Parathyroid adenoma (tissue), 2 donors: ENCODE measurements around the gene GRIK1.

Experiments
- H2AFZ ChIP-seq: fragments of 300-600 bp; sonication (generic); one replicate; pipeline ENCODE4 v1.7.0; 2017; ENCODE audit warnings: antibody characterized with exemption, mild to moderate bottlenecking
- H3K27ac ChIP-seq: fragments of 300-600 bp; sonication (generic); one replicate; pipeline ENCODE4 v1.7.0; 2017
- H3K27me3 ChIP-seq: fragments of 300-600 bp; sonication (generic); one replicate; pipeline ENCODE4 v1.7.0; 2017; ENCODE audit warnings: low read length; ENCODE audit not compliant: control insufficient read depth, insufficient read depth
- H3K36me3 ChIP-seq: fragments of 300-600 bp; sonication (generic); one replicate; pipeline ENCODE4 v1.7.0; 2017; ENCODE audit warnings: low read length; ENCODE audit not compliant: control insufficient read depth, insufficient read depth
- H3K4me1 ChIP-seq: fragments of 300-600 bp; sonication (generic); one replicate; pipeline ENCODE4 v1.7.0; 2017; ENCODE audit warnings: control low read depth
- H3K4me2 ChIP-seq: fragments of 300-600 bp; sonication (generic); one replicate; pipeline ENCODE4 v1.7.0; 2017; ENCODE audit warnings: low read length
- H3K4me3 ChIP-seq: fragments of 300-600 bp; sonication (generic); one replicate; pipeline ENCODE4 v1.7.0; 2017; ENCODE audit warnings: low read depth, low read length
- H3K79me2 ChIP-seq: fragments of 300-600 bp; sonication (generic); one replicate; pipeline ENCODE4 v1.7.0; 2017; ENCODE audit warnings: control low read depth
- H3K9ac ChIP-seq: fragments of 300-600 bp; sonication (generic); one replicate; pipeline ENCODE4 v1.7.0; 2017; ENCODE audit warnings: mild to moderate bottlenecking
- H3K9me3 ChIP-seq: fragments of 300-600 bp; sonication (generic); one replicate; pipeline ENCODE4 v1.7.0; 2017; ENCODE audit warnings: low read length; ENCODE audit not compliant: control insufficient read depth
- TF ChIP-seq, protein P1 (sequence below): fragments of 300-600 bp; sonication (generic); IDR thresholded peaks from one replicate; pipeline ENCODE4 v1.7.0; 2017; ENCODE audit warnings: antibody characterized with exemption, mild to moderate bottlenecking
- donor health status: primary hyperparathyroidism.

GRIK1 gene

DNA sequence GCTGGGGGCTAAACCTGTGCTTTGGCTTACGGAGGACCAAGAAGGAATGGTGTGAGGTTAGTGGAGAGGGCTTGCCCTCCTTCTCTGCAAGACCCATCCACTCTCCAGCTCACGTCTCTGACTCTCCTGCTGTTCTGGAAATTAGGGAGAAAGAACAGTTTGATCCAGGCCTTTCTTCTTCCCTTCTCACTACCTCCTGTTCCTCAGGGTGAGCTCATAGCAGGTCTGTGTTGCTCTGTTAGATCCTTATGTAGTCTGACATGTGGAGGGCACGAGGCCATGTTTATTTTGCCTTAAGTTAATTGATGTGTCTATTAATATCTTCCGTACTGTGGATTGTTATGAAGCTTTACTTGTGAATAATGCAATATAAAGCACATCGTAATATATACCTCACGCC is 315.0 kb downstream of the GRIK1 start:
- no peak overlapping the region for H2AFZ ChIP-seq
- H3K4me1 ChIP-seq, result no peaks in the 10 kb centered on the region
- TF ChIP-seq, protein P1, sequence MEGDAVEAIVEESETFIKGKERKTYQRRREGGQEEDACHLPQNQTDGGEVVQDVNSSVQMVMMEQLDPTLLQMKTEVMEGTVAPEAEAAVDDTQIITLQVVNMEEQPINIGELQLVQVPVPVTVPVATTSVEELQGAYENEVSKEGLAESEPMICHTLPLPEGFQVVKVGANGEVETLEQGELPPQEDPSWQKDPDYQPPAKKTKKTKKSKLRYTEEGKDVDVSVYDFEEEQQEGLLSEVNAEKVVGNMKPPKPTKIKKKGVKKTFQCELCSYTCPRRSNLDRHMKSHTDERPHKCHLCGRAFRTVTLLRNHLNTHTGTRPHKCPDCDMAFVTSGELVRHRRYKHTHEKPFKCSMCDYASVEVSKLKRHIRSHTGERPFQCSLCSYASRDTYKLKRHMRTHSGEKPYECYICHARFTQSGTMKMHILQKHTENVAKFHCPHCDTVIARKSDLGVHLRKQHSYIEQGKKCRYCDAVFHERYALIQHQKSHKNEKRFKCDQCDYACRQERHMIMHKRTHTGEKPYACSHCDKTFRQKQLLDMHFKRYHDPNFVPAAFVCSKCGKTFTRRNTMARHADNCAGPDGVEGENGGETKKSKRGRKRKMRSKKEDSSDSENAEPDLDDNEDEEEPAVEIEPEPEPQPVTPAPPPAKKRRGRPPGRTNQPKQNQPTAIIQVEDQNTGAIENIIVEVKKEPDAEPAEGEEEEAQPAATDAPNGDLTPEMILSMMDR, result no peak
- no peaks in the 10 kb centered on the region for H3K27me3 ChIP-seq
- H3K79me2 ChIP-seq, result no peaks in the 10 kb centered on the region
- H3K4me3 ChIP-seq, result no peak overlapping the region
- no peaks in the 10 kb centered on the region for H3K36me3 ChIP-seq
- no peaks in the 10 kb centered on the region for H3K9me3 ChIP-seq
- H3K4me2 ChIP-seq, result no peak overlapping the region
- no peak overlapping the region for H3K27ac ChIP-seq
- no peak overlapping the region for H3K9ac ChIP-seq

DNA sequence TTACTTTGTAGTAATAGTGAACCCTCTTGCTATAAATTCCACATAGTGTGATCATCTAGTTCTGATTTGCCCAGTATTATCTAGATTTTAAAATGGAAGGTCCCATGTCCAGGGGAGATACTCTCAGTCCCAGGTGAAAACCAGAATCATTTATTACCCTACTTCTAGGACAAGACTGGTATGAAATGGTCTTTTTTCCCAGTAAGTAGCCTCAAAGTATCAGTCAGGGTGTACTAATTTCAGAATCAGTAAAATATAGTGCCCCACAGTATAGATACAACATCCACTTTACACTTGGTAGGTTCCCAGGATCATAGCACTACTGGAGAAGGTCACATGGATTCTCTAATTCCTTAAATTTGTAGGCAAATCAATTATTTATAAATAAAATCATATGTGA is 318.3 kb downstream of the GRIK1 start:
- Histone ChIP-seq H3K27ac (no peak overlapping the region), H3K79me2 (no peaks in the 10 kb centered on the region), H3K4me2 (no peak overlapping the region), H3K27me3 (no peaks in the 10 kb centered on the region), H3K4me1 (no peaks in the 10 kb centered on the region), H3K9ac (no peak overlapping the region), H3K9me3 (no peaks in the 10 kb centered on the region), H2AFZ (no peak overlapping the region), H3K36me3 (no peaks in the 10 kb centered on the region), H3K4me3 (no peak overlapping the region)
- TF ChIP-seq, protein P1, result no peak

DNA sequence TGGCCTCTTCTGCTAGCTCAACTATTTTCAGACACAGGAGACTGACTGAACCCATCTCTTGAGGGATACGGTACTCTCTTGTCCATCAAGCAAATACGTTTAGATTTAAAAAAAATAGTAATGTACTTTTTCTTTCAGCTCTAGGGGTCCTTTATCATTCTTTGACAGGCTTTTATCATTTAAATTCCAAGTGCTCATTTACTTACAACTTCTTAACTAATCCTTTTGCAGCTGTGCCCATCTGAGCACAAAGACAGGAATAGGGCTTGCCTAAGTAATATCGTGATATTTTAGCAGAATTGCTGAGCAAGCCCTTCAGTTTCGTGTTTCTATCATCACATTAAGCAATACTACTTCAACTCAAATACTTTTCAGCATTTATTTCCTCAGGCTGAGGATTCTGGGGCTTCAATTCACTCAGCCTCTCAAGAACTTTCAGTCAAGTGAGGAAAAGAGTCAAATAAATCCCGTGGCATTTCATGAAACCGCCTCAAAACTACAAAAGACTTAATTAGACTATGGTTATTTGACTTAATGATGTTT is 323.5 kb downstream of the GRIK1 start:
- Histone ChIP-seq H3K4me2 (no peak overlapping the region), H3K27ac (no peak overlapping the region), H3K9me3 (no peaks in the 10 kb centered on the region), H3K4me3 (no peak overlapping the region), H3K36me3 (no peaks in the 10 kb centered on the region), H3K4me1 (no peaks in the 10 kb centered on the region), H2AFZ (no peak overlapping the region), H3K9ac (no peak overlapping the region), H3K79me2 (no peaks in the 10 kb centered on the region), H3K27me3 (no peaks in the 10 kb centered on the region)
- TF ChIP-seq, protein P1, result no peak

DNA sequence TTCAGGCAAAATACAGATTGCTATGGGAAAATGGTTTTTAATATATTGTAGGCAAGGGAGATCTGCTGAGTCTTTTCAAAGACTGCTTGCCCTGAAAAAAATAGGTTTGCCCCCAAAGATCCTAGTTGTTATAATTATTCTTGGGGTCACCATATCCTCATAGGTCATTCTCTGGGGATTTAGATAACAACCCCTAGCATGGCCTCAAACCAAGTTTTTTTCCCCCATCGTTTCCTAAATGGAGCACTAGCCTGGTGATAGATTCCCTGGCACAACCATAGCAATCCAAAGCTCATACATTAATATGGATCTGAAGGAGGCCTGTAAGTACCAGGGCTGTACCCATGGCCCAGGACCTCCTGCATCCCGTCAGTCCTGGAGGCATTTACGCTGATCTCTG is 325.9 kb downstream of the GRIK1 start:
- no peak overlapping the region for H3K27ac ChIP-seq
- TF ChIP-seq, protein P1, result no peak
- no peaks in the 10 kb centered on the region for H3K36me3 ChIP-seq

GRCh38 chr21:29613021-29613420 is 326.8 kb downstream of the GRIK1 start:
- Histone ChIP-seq H3K36me3 (no peaks in the 10 kb centered on the region), H3K4me1 (no peaks in the 10 kb centered on the region), H3K4me2 (no peak overlapping the region), H3K9me3 (no peaks in the 10 kb centered on the region), H3K9ac (no peak overlapping the region), H3K27me3 (no peaks in the 10 kb centered on the region), H3K27ac (no peak overlapping the region), H3K4me3 (no peak overlapping the region), H2AFZ (no peak overlapping the region), H3K79me2 (no peaks in the 10 kb centered on the region)
- TF ChIP-seq, protein P1, result no peak

More for the DNA sequence above, 325.9 kb downstream of the GRIK1 start:
- H3K4me1 ChIP-seq, result no peaks in the 10 kb centered on the region
- no peaks in the 10 kb centered on the region for H3K9me3 ChIP-seq
- H3K27me3 ChIP-seq, result no peaks in the 10 kb centered on the region
- H3K4me3 ChIP-seq, result no peak overlapping the region
- H3K4me2 ChIP-seq, result no peak overlapping the region
- H3K79me2 ChIP-seq, result no peaks in the 10 kb centered on the region
- no peak overlapping the region for H2AFZ ChIP-seq
- H3K9ac ChIP-seq, result no peak overlapping the region
